Tibial artery (tissue), 4 donors: Measurements from ENCODE around the gene NADK.

Source experiments
- DNase-seq, 2 donors: peaks; one replicate each; pipeline ENCODE4 v3.0.0-alpha.2; 2019
- H3K27ac ChIP-seq, 2 donors: fragments of 200-600 bp; sonication (generic) in 1 of 2; 1 replicate in 1 of 2; 2 replicates in 1 of 2; pipeline ENCODE4 v1.5.1; 2018 to 2019; ENCODE audit warnings: mild to moderate bottlenecking in 1 of 2
- H3K27me3 ChIP-seq, 2 donors: fragments of 200-600 bp; sonication (generic) in 1 of 2; one replicate each; pipeline versions ENCODE4 v1.5.1 to v1.6.0; 2016 to 2019
- H3K36me3 ChIP-seq, 3 donors: fragments of 200-600 bp; sonication (generic) in 2 of 3; one replicate each; pipeline ENCODE4 v1.5.1; 2016 to 2019; ENCODE audit warnings: mild to moderate bottlenecking in 2 of 3
- H3K4me1 ChIP-seq, 4 donors: fragments of 200-600 bp; sonication (generic) in 2 of 4; 1 replicate in 3 of 4; 2 replicates in 1 of 4; pipeline ENCODE4 v1.5.1; 2016 to 2019
- H3K4me3 ChIP-seq, 2 donors: fragments of 200-600 bp; sonication (generic) in 1 of 2; 1 replicate in 1 of 2; 2 replicates in 1 of 2; pipeline ENCODE4 v1.5.1; 2018 to 2019; ENCODE audit warnings: mild to moderate bottlenecking in 2 of 2
- H3K9me3 ChIP-seq, 3 donors: fragments of 200-600 bp; sonication (generic) in 1 of 3; one replicate each; pipeline ENCODE4 v1.5.1; 2016 to 2019
- intact Hi-C: fragments of 100-400 bp; cut with DNase I; formaldehyde crosslinking; loops from one replicate; pipeline ENCODE4 v1.15.0; 2023; ENCODE audit warnings: low total_unique reads
- TF ChIP-seq, protein P1 (sequence below), 2 experiments: fragments of 200-600 bp in 1 of 2; fragments of 450-650 bp in 1 of 2; IDR thresholded peaks; one replicate each; pipeline ENCODE4 v1.5.1; 2017 to 2019; ENCODE audit warnings: antibody characterized with exemption in 2 of 2, mild to moderate bottlenecking in 1 of 2, moderate library complexity in 1 of 2

The NADK gene

GRCh38 chr1:1768249-1768992, 9.8 kb downstream of the NADK start:
- no peak overlapping the region for H3K4me3 ChIP-seq
- H3K4me1 ChIP-seq: peaks cover 0 to 3% (median 0%) of the 10 kb centered on the region in 4 donors
- intact Hi-C loops: no loop called here
- TF ChIP-seq, protein P1, sequence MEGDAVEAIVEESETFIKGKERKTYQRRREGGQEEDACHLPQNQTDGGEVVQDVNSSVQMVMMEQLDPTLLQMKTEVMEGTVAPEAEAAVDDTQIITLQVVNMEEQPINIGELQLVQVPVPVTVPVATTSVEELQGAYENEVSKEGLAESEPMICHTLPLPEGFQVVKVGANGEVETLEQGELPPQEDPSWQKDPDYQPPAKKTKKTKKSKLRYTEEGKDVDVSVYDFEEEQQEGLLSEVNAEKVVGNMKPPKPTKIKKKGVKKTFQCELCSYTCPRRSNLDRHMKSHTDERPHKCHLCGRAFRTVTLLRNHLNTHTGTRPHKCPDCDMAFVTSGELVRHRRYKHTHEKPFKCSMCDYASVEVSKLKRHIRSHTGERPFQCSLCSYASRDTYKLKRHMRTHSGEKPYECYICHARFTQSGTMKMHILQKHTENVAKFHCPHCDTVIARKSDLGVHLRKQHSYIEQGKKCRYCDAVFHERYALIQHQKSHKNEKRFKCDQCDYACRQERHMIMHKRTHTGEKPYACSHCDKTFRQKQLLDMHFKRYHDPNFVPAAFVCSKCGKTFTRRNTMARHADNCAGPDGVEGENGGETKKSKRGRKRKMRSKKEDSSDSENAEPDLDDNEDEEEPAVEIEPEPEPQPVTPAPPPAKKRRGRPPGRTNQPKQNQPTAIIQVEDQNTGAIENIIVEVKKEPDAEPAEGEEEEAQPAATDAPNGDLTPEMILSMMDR (IDR thresholded peaks at IDR 0.05): no peak
- no peak overlapping the region for H3K27ac ChIP-seq
- peaks cover 0 to 9% (median 0%) of the 10 kb centered on the region in 3 donors for H3K9me3 ChIP-seq
- H3K36me3 ChIP-seq: peaks cover 51 to 56% (median 54%) of the 10 kb centered on the region in 3 donors
- no peak for DNase-seq
- H3K27me3 ChIP-seq: no peaks in the 10 kb centered on the region

DNA sequence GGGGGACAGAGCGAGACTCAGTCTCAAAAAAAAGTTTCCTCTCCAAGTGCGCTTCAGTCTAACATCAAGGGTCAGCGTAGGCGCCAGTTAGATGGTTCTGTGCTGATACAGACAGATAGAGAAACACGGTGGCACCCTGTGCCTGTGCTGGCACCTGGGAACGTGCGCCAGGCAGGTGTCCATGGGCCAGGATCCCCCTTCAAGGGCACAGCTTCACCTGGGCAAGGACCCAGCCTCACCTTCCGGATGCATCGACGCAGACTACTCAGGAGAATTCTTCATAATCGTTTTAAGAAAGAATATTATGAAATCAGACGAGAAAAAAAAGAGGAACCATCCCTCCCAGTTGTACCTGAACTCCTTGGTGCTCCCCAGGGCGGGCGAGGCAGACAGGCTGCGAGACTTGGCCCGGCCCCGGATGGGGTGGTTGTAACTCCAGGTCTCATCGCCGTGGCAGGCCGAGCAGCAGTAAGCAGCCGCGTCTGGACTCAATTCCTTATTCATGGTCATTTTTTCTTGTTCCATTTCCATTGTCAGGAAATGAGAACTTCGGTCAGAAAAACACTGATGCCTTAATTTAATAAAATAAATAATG, 13.3 kb downstream of the NADK start:
- H3K27me3 ChIP-seq: no peaks in the 10 kb centered on the region
- H3K9me3 ChIP-seq: no peaks in the 10 kb centered on the region
- H3K4me1 ChIP-seq: peaks cover 0 to 7% (median 0%) of the 10 kb centered on the region in 4 donors
- H3K4me3 ChIP-seq: no peak overlapping the region
- peaks cover 50 to 68% (median 65%) of the 10 kb centered on the region in 3 donors for H3K36me3 ChIP-seq
- TF ChIP-seq, protein P1 (IDR thresholded peaks at IDR 0.05): no peak
- intact Hi-C loops: no loop called here
- no peak for DNase-seq
- H3K27ac ChIP-seq: no peak overlapping the region

GRCh38 chr1:1763657-1764621, 14.3 kb downstream of the NADK start:
- Histone ChIP-seq H3K36me3 (peaks cover 56 to 75% (median 72%) of the 10 kb centered on the region in 3 donors), H3K27ac (no peak overlapping the region), H3K4me3 (no peak overlapping the region), H3K27me3 (no peaks in the 10 kb centered on the region), H3K9me3 (no peaks in the 10 kb centered on the region), H3K4me1 (peaks cover 0 to 15% (median 0%) of the 10 kb centered on the region in 4 donors)
- TF ChIP-seq, protein P1 (IDR thresholded peaks at IDR 0.05): no peak
- intact Hi-C loops: no loop called here
- DNase-seq: peak in 1 of 2 donors; percentile 50

GRCh38 chr1:1761504-1762376, 16.5 kb downstream of the NADK start:
- H3K27me3 ChIP-seq: no peaks in the 10 kb centered on the region
- no peak overlapping the region for H3K4me3 ChIP-seq
- H3K9me3 ChIP-seq: no peaks in the 10 kb centered on the region
- peaks cover 67 to 90% (median 83%) of the 10 kb centered on the region in 3 donors for H3K36me3 ChIP-seq
- H3K4me1 ChIP-seq: peaks cover 0 to 26% (median 0%) of the 10 kb centered on the region in 4 donors
- intact Hi-C loops: no loop called here
- TF ChIP-seq, protein P1 (IDR thresholded peaks at IDR 0.05): no peak
- no peak for DNase-seq
- H3K27ac ChIP-seq: no peak overlapping the region
